LNCaP clone FGC (cell line): ENCODE results near the gene RPS10.

Experiments
- DNase-seq: peaks from one replicate; pipeline ENCODE4 v3.0.0-alpha.2; 2011; ENCODE audit warnings: low read depth
- H3K4me3 ChIP-seq: 2 replicates; pipeline ENCODE4 v1.5.1; 2011; ENCODE audit warnings: mild to moderate bottlenecking, low read depth, low read length, control low read depth
- TF ChIP-seq, protein P1 (sequence below): IDR thresholded peaks from 2 replicates; pipeline ENCODE4 v1.5.1; 2012; ENCODE audit warnings: mild to moderate bottlenecking; ENCODE audit not compliant: control insufficient read depth, insufficient read depth; ENCODE audit errors: extremely low read depth

The RPS10 gene

DNA sequence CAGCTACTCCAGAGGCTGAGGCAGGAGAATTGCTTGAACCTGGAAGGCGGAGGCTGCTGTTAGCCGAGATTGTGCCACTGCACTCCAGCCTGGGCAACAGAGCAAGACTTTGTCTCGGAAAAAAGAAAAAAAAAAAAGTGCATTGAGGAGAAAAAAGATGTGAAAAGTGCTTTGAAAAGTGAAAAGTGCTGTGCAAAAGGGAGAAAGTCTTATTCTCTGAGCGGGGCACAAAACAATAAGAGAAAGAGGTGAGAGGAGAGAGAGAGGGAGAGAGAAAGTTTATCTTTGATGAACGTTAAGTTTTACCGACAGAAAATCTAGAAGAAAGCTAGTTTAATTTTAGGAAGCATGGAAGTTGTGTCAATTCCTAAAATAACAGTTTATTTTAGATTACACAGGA lies 36.1 kb upstream of the RPS10 start:
- DNase-seq, result no peak
- no peak overlapping the region for H3K4me3 ChIP-seq
- TF ChIP-seq, protein P1, sequence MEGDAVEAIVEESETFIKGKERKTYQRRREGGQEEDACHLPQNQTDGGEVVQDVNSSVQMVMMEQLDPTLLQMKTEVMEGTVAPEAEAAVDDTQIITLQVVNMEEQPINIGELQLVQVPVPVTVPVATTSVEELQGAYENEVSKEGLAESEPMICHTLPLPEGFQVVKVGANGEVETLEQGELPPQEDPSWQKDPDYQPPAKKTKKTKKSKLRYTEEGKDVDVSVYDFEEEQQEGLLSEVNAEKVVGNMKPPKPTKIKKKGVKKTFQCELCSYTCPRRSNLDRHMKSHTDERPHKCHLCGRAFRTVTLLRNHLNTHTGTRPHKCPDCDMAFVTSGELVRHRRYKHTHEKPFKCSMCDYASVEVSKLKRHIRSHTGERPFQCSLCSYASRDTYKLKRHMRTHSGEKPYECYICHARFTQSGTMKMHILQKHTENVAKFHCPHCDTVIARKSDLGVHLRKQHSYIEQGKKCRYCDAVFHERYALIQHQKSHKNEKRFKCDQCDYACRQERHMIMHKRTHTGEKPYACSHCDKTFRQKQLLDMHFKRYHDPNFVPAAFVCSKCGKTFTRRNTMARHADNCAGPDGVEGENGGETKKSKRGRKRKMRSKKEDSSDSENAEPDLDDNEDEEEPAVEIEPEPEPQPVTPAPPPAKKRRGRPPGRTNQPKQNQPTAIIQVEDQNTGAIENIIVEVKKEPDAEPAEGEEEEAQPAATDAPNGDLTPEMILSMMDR, result no peak

DNA sequence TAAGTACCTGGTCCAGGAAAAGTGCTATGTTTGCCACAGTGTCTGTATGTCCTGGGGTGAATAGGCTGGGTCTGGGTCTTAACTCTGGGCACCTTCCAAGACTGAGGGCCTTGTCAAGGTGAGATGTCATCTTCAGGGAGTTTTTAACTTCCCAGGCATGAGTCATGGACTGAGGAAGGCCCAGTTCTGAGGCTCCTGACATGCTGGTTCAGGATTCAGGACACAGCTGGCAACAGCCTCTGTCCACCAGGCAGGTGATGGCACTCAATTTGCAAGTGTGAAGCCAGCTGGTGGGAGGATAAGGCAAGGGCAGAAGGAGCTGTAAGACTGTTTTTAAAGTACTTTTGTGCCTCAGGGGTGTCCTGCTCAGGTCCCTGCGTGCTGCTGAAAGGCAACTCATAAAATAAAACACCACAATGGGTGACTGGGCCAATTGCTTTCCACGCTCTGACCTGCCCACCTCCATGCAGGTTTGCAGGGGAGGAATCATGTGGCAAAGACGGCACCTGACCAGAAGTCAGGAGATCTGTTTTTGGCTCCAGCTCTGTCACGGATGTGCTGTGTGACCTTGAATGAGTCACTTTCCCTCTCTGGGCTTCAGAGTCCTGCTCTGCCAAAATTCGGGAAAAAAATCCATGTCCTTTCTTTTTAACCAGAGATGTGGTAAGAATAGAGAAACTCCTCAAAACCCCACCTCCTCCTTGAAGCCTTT lies 35.1 kb upstream of the RPS10 start:
- TF ChIP-seq, protein P1, result no peak
- no peak for DNase-seq
- no peak overlapping the region for H3K4me3 ChIP-seq

DNA sequence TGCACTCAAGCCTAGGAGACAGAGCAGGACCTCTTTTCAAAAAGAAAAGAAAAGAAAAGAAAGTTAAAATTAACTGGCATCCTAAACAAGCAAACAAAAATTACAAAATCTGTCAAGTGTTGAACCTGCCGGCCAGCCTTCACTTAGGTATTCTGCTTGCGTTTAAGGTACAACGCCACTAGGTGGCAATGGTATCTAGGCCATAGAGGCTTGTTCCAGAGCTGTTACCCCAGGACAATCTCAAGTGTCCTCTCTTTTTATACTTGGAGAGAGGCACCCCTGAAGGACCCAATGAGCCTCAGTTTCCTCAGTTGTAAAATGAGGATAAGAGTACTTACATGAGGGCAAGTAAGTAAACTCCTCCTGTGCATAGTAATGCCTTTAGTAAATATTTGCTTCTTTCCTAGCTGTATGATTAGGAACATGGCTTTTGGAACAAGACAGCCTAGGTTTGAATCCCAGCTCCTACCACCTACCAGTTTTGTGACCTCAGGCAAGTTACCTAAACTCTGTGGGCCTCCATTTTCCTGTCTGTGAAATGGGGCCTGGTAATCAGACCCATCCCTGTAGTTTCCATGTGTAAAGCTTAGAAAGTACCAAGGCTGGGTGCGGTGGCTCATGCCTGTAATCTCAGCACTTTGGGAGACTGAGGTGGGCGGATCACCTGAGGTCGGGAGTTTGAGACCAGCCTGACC lies 34.2 kb upstream of the RPS10 start:
- TF ChIP-seq, protein P1, result peak; percentile 69
- no peak overlapping the region for H3K4me3 ChIP-seq
- no peak for DNase-seq

DNA sequence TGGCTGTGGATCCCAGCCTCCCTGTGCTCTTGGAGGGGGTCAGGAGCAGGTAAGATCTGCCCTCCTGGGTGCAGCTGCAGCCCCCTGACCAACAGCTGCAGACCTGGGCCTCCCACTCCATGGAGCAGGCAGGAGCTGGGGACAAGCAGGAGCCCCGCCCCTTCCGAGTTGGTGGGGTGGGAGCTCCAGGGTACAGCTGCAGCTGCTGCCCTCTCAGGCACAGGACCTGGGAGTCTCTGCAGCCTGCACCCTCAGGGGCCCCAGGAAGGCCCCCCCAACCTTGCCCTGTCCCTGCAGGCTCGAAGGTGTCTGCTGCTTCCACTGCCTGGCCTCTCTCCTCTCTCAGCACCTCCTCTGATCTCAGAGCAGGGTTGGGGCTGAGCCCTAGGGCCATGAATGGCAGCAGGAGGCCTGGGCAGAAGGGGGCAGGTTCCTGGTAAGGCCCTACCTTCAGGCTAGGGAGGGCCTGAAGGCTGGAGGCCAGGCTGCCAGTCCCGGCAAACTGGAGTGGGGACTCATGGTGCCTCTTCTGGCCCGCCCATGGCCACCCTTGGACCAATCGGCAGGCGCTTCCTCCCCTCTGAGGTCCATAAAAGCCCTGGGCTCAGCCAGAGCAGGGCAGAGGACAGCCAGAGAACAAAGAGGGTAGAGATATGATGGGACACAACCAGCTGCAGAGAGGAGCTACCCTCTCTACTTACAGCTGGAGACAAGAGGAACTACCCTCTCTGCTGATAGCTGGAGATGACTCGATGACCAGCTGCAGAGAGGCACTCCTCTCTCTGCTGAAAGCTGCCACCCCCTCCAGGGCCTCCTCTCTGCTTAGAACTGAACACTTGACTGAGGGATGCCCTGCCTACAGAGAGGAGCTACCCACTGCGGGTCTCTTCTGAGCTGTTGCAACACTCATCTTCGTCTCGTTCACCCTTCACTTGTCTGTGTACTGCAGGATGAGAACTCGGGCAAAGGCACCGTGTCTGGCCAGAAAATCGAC lies 32.2 kb upstream of the RPS10 start:
- H3K4me3 ChIP-seq, result no peak overlapping the region
- DNase-seq, result no peak
- TF ChIP-seq, protein P1, result no peak

DNA sequence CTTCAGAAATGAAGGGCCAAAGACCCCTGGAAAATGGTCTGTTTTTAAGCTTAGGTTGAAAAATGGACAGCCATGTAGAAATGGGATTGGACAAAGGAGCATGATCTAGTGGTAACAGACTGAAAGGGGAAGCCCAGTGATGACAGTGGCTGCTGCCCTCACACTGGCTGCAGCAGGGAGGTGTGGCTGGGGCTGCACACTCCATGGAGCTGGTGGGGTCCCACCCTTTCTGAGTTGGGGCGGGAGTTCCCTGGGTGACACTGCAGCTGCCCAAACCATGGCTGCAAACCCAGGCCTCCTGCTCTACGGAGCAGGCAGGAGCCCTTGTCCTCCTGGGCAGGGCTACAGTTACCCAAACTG lies 31.5 kb upstream of the RPS10 start:
- DNase-seq, result no peak
- no peak overlapping the region for H3K4me3 ChIP-seq
- TF ChIP-seq, protein P1, result no peak

DNA sequence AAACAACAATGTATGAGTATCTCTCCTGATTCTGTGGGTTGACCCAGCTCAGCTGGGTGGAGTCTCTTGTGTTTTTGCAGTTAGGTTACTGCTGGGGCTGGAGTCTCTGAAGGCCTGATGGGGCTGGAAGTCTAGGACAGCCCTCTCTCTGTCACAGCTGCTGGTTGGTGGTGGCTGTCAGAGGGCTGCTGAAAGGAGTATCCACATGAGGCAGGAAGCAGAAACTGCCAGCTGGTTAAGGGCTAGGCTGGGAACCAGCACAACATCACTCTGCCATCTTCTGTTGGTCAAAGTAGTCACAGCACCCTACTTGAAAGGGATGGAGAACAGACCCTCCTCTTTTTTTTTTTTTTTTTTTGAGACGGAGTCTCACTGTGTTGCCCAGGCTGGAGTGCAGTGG lies 30.0 kb upstream of the RPS10 start:
- TF ChIP-seq, protein P1, result no peak
- no peak for DNase-seq
- H3K4me3 ChIP-seq, result no peak overlapping the region
